Measurements from ENCODE around the gene SARM1.

SARM1 gene

DNA sequence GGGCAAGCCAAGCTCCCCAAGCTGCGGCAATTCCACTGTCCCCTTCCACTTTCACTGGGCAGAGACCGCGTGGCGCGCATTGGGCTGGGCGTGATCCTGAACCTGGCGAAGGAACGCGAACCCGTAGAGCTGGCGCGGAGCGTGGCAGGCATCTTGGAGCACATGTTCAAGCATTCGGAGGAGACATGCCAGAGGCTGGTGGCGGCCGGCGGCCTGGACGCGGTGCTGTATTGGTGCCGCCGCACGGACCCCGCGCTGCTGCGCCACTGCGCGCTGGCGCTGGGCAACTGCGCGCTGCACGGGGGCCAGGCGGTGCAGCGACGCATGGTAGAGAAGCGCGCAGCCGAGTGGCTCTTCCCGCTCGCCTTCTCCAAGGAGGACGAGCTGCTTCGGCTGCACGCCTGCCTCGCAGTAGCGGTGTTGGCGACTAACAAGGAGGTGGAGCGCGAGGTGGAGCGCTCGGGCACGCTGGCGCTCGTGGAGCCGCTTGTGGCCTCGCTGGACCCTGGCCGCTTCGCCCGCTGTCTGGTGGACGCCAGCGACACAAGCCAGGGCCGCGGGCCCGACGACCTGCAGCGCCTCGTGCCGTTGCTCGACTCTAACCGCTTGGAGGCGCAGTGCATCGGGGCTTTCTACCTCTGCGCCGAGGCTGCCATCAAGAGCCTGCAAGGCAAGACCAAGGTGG is 9.8 kb downstream of the SARM1 start:
- DNase-seq (ENCODE audit: low spot score) = no peak
- H3K27ac ChIP-seq (replicated peaks; ENCODE audit: low read length) = no peak overlapping the region
- H3K27me3 ChIP-seq (ENCODE audit: control insufficient read depth in 3 of 3, insufficient read depth in 3 of 3, low read depth in 1 of 3, low read length in 3 of 3) = peaks cover 0 to 41% (median 13%) of the 10 kb centered on the region in 3 experiments
- H3K4me2 ChIP-seq (ENCODE audit: insufficient read depth, low read length, poor library complexity, severe bottlenecking) = peak overlapping the region; percentile 46
- peak overlapping the region; percentile 72 for H3K9ac ChIP-seq (ENCODE audit: low read depth, low read length, poor library complexity)
- no peak overlapping the region for H3K23ac ChIP-seq (ENCODE audit: low read depth, low read length, poor library complexity)
- H3K36me3 ChIP-seq (replicated peaks in 1 of 2; ENCODE audit: control insufficient read depth in 2 of 2, insufficient read depth in 2 of 2, low read length in 2 of 2) = peaks cover 3 to 48% of the 10 kb centered on the region in 2 donors
- H2BK5ac ChIP-seq (ENCODE audit: low read length) = no peak overlapping the region
- H4K8ac ChIP-seq (ENCODE audit: low read depth, low read length) = no peak overlapping the region
- peak overlapping the region; percentile 84 for H3K14ac ChIP-seq (ENCODE audit: low read length)
- H4K91ac ChIP-seq (ENCODE audit: low read depth, low read length, poor library complexity) = peak overlapping the region; percentile 16
- H3K4me3 ChIP-seq (ENCODE audit: low read length in 2 of 2) = peak overlapping the region in 1 of 2 donors; percentile 72
- no CpG with 5 or more reads among the region's 72 CpGs for WGBS, 2 donors (ENCODE audit: extremely low coverage in 2 of 2, insufficient read length in 2 of 2, insufficient replicate concordance in 1 of 2)
- H3K9me3 ChIP-seq (replicated peaks in 1 of 2; ENCODE audit: control insufficient read depth in 2 of 2, insufficient read depth in 1 of 2, low read depth in 1 of 2, low read length in 2 of 2) = peaks cover 0 to 3% of the 10 kb centered on the region in 2 donors
- no peak overlapping the region for H2BK15ac ChIP-seq (ENCODE audit: low read length)
- H2BK120ac ChIP-seq (ENCODE audit: low read depth, low read length) = no peak overlapping the region
- peak overlapping the region; percentile 65 for H2BK12ac ChIP-seq (ENCODE audit: low read length)
- H3K4ac ChIP-seq (ENCODE audit: low read length) = no peak overlapping the region
- no peaks in the 10 kb centered on the region for H3K79me1 ChIP-seq (ENCODE audit: low read depth, low read length)
- no peak overlapping the region for H2AK5ac ChIP-seq (ENCODE audit: low read depth, low read length)
- H2AFZ ChIP-seq (ENCODE audit: low read length) = no peak overlapping the region
- peak overlapping the region; percentile 62 for H3K18ac ChIP-seq (ENCODE audit: low read length)
- H3K4me1 ChIP-seq (ENCODE audit: control insufficient read depth in 2 of 2, insufficient read depth in 1 of 2, low read depth in 1 of 2, low read length in 2 of 2) = peaks cover 0 to 7% of the 10 kb centered on the region in 2 donors

DNA sequence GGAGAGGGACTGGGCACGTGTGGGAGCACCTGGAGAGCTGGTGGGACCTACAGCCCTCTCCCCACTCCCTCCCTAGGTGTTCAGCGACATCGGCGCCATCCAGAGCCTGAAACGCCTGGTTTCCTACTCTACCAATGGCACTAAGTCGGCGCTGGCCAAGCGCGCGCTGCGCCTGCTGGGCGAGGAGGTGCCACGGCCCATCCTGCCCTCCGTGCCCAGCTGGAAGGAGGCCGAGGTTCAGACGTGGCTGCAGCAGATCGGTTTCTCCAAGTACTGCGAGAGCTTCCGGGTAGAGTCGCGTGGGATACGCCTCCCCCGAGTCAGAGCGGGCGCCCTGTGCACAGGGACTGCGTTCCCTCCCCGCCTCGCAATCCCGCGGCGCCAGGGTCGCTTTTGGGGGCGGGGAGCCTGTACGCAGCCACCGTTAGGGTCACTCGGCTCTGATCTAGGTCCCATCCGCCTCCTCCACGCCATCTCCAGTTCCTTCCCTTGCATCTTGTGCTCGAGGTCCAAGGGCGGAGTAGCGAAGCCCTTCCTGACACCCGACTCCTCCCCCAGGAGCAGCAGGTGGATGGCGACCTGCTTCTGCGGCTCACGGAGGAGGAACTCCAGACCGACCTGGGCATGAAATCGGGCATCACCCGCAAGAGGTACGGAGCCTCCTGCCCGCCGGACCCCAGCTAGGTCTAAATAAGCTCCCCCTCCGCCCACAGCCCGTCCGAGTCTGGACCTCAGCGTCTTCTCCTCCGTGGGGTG is 13.0 kb downstream of the SARM1 start:
- H3K18ac ChIP-seq (ENCODE audit: low read length) = peak overlapping the region; percentile 77
- peak overlapping the region; percentile 88 for H3K9ac ChIP-seq (ENCODE audit: low read depth, low read length, poor library complexity)
- H2AFZ ChIP-seq (ENCODE audit: low read length) = no peak overlapping the region
- no peak overlapping the region for H3K4ac ChIP-seq (ENCODE audit: low read length)
- no peak overlapping the region for H2BK15ac ChIP-seq (ENCODE audit: low read length)
- peaks cover 8 to 66% of the 10 kb centered on the region in 2 donors for H3K36me3 ChIP-seq (replicated peaks in 1 of 2; ENCODE audit: control insufficient read depth in 2 of 2, insufficient read depth in 2 of 2, low read length in 2 of 2)
- no peak overlapping the region for H4K91ac ChIP-seq (ENCODE audit: low read depth, low read length, poor library complexity)
- no peak overlapping the region for H2BK12ac ChIP-seq (ENCODE audit: low read length)
- H2AK5ac ChIP-seq (ENCODE audit: low read depth, low read length) = no peak overlapping the region
- no peak overlapping the region for H3K27ac ChIP-seq (replicated peaks; ENCODE audit: low read length)
- no peak overlapping the region for H4K8ac ChIP-seq (ENCODE audit: low read depth, low read length)
- H3K27me3 ChIP-seq (ENCODE audit: control insufficient read depth in 3 of 3, insufficient read depth in 3 of 3, low read depth in 1 of 3, low read length in 3 of 3) = peaks cover 0 to 41% (median 13%) of the 10 kb centered on the region in 3 experiments
- H3K4me1 ChIP-seq (ENCODE audit: control insufficient read depth in 2 of 2, insufficient read depth in 1 of 2, low read depth in 1 of 2, low read length in 2 of 2) = peaks cover 0 to 7% of the 10 kb centered on the region in 2 donors
- H3K9me3 ChIP-seq (replicated peaks in 1 of 2; ENCODE audit: control insufficient read depth in 2 of 2, insufficient read depth in 1 of 2, low read depth in 1 of 2, low read length in 2 of 2) = peaks cover 0 to 3% of the 10 kb centered on the region in 2 donors
- DNase-seq (ENCODE audit: low spot score) = no peak
- peak overlapping the region; percentile 70 for H3K23ac ChIP-seq (ENCODE audit: low read depth, low read length, poor library complexity)
- no CpG with 5 or more reads among the region's 56 CpGs for WGBS, 2 donors (ENCODE audit: extremely low coverage in 2 of 2, insufficient read length in 2 of 2, insufficient replicate concordance in 1 of 2)
- peak overlapping the region; percentile 70 for H3K4me2 ChIP-seq (ENCODE audit: insufficient read depth, low read length, poor library complexity, severe bottlenecking)
- H2BK120ac ChIP-seq (ENCODE audit: low read depth, low read length) = no peak overlapping the region
- H3K4me3 ChIP-seq (ENCODE audit: low read length in 2 of 2) = peak overlapping the region in 1 of 2 donors; percentile 63
- H3K79me1 ChIP-seq (ENCODE audit: low read depth, low read length) = no peaks in the 10 kb centered on the region
- H2BK5ac ChIP-seq (ENCODE audit: low read length) = no peak overlapping the region
- H3K14ac ChIP-seq (ENCODE audit: low read length) = peak overlapping the region; percentile 77

GRCh38 chr17:28385037-28385400 is 13.5 kb downstream of the SARM1 start:
- no peaks in the 10 kb centered on the region for H3K79me1 ChIP-seq (ENCODE audit: low read depth, low read length)
- H2BK5ac ChIP-seq (ENCODE audit: low read length) = peak overlapping the region; percentile 42
- no peak overlapping the region for H2BK120ac ChIP-seq (ENCODE audit: low read depth, low read length)
- H3K9ac ChIP-seq (ENCODE audit: low read depth, low read length, poor library complexity) = peak overlapping the region; percentile 88
- peak overlapping the region; percentile 69 for H3K23ac ChIP-seq (ENCODE audit: low read depth, low read length, poor library complexity)
- H3K27ac ChIP-seq (replicated peaks; ENCODE audit: low read length) = no peak overlapping the region
- WGBS, 2 donors (ENCODE audit: extremely low coverage in 2 of 2, insufficient read length in 2 of 2, insufficient replicate concordance in 1 of 2) = no CpG with 5 or more reads among the region's 29 CpGs
- peak overlapping the region; percentile 70 for H3K4me2 ChIP-seq (ENCODE audit: insufficient read depth, low read length, poor library complexity, severe bottlenecking)
- peaks cover 0 to 41% (median 13%) of the 10 kb centered on the region in 3 experiments for H3K27me3 ChIP-seq (ENCODE audit: control insufficient read depth in 3 of 3, insufficient read depth in 3 of 3, low read depth in 1 of 3, low read length in 3 of 3)
- H2BK12ac ChIP-seq (ENCODE audit: low read length) = no peak overlapping the region
- H2AFZ ChIP-seq (ENCODE audit: low read length) = no peak overlapping the region
- DNase-seq (ENCODE audit: low spot score) = no peak
- H4K91ac ChIP-seq (ENCODE audit: low read depth, low read length, poor library complexity) = no peak overlapping the region
- H3K4me3 ChIP-seq (ENCODE audit: low read length in 2 of 2) = no peak overlapping the region
- H3K9me3 ChIP-seq (replicated peaks in 1 of 2; ENCODE audit: control insufficient read depth in 2 of 2, insufficient read depth in 1 of 2, low read depth in 1 of 2, low read length in 2 of 2) = peaks cover 0 to 3% of the 10 kb centered on the region in 2 donors
- H4K8ac ChIP-seq (ENCODE audit: low read depth, low read length) = no peak overlapping the region
- no peak overlapping the region for H2AK5ac ChIP-seq (ENCODE audit: low read depth, low read length)
- no peak overlapping the region for H2BK15ac ChIP-seq (ENCODE audit: low read length)
- H3K18ac ChIP-seq (ENCODE audit: low read length) = no peak overlapping the region
- H3K4ac ChIP-seq (ENCODE audit: low read length) = no peak overlapping the region
- H3K4me1 ChIP-seq (ENCODE audit: control insufficient read depth in 2 of 2, insufficient read depth in 1 of 2, low read depth in 1 of 2, low read length in 2 of 2) = peaks cover 0 to 7% of the 10 kb centered on the region in 2 donors
- H3K14ac ChIP-seq (ENCODE audit: low read length) = no peak overlapping the region
- peaks cover 11 to 71% of the 10 kb centered on the region in 2 donors for H3K36me3 ChIP-seq (replicated peaks in 1 of 2; ENCODE audit: control insufficient read depth in 2 of 2, insufficient read depth in 2 of 2, low read length in 2 of 2)

DNA sequence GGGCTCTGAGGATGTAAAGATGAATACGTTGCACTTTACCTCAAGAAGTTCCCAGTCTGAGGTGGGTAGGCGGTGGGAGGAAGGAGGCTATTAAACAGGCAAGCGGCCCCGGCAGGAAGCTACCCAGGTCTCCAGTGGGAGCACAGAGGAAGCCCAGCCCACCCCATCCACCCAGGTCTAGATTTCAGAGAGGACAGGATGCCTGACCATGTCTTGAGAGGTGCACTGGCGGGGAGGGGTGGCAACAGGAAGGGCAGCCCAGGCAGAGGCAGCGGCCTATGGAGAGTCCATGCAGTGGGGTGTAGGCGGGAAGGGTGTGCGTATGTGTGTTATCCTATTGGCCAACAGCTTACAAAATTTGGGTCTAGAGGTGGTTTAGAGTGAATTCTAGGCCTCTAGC is 13.9 kb downstream of the SARM1 start:
- peaks cover 0 to 41% (median 13%) of the 10 kb centered on the region in 3 experiments for H3K27me3 ChIP-seq (ENCODE audit: control insufficient read depth in 3 of 3, insufficient read depth in 3 of 3, low read depth in 1 of 3, low read length in 3 of 3)
- H2BK120ac ChIP-seq (ENCODE audit: low read depth, low read length) = no peak overlapping the region
- H4K8ac ChIP-seq (ENCODE audit: low read depth, low read length) = no peak overlapping the region
- H3K27ac ChIP-seq (replicated peaks; ENCODE audit: low read length) = no peak overlapping the region
- no peak overlapping the region for H3K9ac ChIP-seq (ENCODE audit: low read depth, low read length, poor library complexity)
- H2BK12ac ChIP-seq (ENCODE audit: low read length) = no peak overlapping the region
- no peak overlapping the region for H2AFZ ChIP-seq (ENCODE audit: low read length)
- H2BK15ac ChIP-seq (ENCODE audit: low read length) = no peak overlapping the region
- no peak overlapping the region for H3K14ac ChIP-seq (ENCODE audit: low read length)
- H4K91ac ChIP-seq (ENCODE audit: low read depth, low read length, poor library complexity) = no peak overlapping the region
- H3K79me1 ChIP-seq (ENCODE audit: low read depth, low read length) = no peaks in the 10 kb centered on the region
- peaks cover 0 to 3% of the 10 kb centered on the region in 2 donors for H3K9me3 ChIP-seq (replicated peaks in 1 of 2; ENCODE audit: control insufficient read depth in 2 of 2, insufficient read depth in 1 of 2, low read depth in 1 of 2, low read length in 2 of 2)
- H3K4ac ChIP-seq (ENCODE audit: low read length) = no peak overlapping the region
- peak overlapping the region; percentile 42 for H2BK5ac ChIP-seq (ENCODE audit: low read length)
- H3K4me2 ChIP-seq (ENCODE audit: insufficient read depth, low read length, poor library complexity, severe bottlenecking) = no peak overlapping the region
- H3K36me3 ChIP-seq (replicated peaks in 1 of 2; ENCODE audit: control insufficient read depth in 2 of 2, insufficient read depth in 2 of 2, low read length in 2 of 2) = peaks cover 11 to 75% of the 10 kb centered on the region in 2 donors
- H3K23ac ChIP-seq (ENCODE audit: low read depth, low read length, poor library complexity) = peak overlapping the region; percentile 69
- WGBS, 2 donors (ENCODE audit: extremely low coverage in 2 of 2, insufficient read length in 2 of 2, insufficient replicate concordance in 1 of 2) = no CpG with 5 or more reads among the region's 8 CpGs
- H3K18ac ChIP-seq (ENCODE audit: low read length) = no peak overlapping the region
- no peak overlapping the region for H2AK5ac ChIP-seq (ENCODE audit: low read depth, low read length)
- no peak for DNase-seq (ENCODE audit: low spot score)
- H3K4me1 ChIP-seq (ENCODE audit: control insufficient read depth in 2 of 2, insufficient read depth in 1 of 2, low read depth in 1 of 2, low read length in 2 of 2) = peaks cover 0 to 7% of the 10 kb centered on the region in 2 donors
- no peak overlapping the region for H3K4me3 ChIP-seq (ENCODE audit: low read length in 2 of 2)

Measured in neuronal stem cell (in vitro differentiated cells).